Panc1 (cell line): Measurements from ENCODE around the gene DSCAML1. TPM values are rescaled to one million over a fixed set of nuclear protein-coding genes. Genes with fewer than 3 reads are reported as not detected.

ENCODE experiments used
- ATAC-seq: fragments of 200-7000 bp; cut with Tn5 transposase; 2 replicates; pipeline ENCODE4 v1.9.1; 2020; ENCODE audit warnings: mild to moderate bottlenecking, moderate library complexity
- BruUV-seq: library from RNA; stranded (reverse); fragments of 400-500 nt; replicated peaks from 2 replicates; lab custom pipeline; 2021; lab: Mats Ljungman, UMichigan
- CTCF ChIA-PET: fragments of 300-600 bp; sonication (Branson Sonifier 250); formaldehyde crosslinking; loops from one replicate; lab custom pipeline; 2022; ENCODE audit warnings: antibody characterized with exemption; lab: Charles Lee
- POLR2A ChIA-PET: fragments of 300-600 bp; sonication (Branson Sonifier 250); formaldehyde crosslinking; loops from one replicate; lab custom pipeline; 2022; ENCODE audit warnings: antibody characterized with exemption; lab: Charles Lee
- DNase-seq: peaks from one replicate; pipeline ENCODE4 v3.0.0-alpha.2; 2010; ENCODE audit warnings: low read depth, low spot score
- H3K27ac ChIP-seq: 2 replicates; pipeline ENCODE4 v1.5.1; 2011; ENCODE audit warnings: mild to moderate bottlenecking, low read length, inconsistent platforms
- H3K27me3 ChIP-seq: fragments of 200-500 bp; sonication (Bioruptor generic); 2 replicates; pipeline ENCODE4 v1.6.0; 2014; ENCODE audit warnings: low read length, inconsistent platforms; ENCODE audit not compliant: control insufficient read depth, insufficient read depth
- H3K36me3 ChIP-seq: fragments of 200-500 bp; sonication (Bioruptor generic); 2 replicates; pipeline ENCODE4 v1.5.1; 2014; ENCODE audit warnings: inconsistent platforms, mild to moderate bottlenecking, low read length, moderate library complexity; ENCODE audit not compliant: control insufficient read depth, insufficient read depth
- H3K4me1 ChIP-seq: 2 replicates; pipeline ENCODE4 v1.5.1; 2011; ENCODE audit warnings: inconsistent platforms, mild to moderate bottlenecking, low read length, moderate library complexity; ENCODE audit not compliant: control insufficient read depth, insufficient read depth
- H3K4me3 ChIP-seq, 2 experiments: 2 replicates each; pipeline ENCODE4 v1.5.1; 2011 to 2012; ENCODE audit warnings: low read depth in 2 of 2, low read length in 2 of 2, mild to moderate bottlenecking in 2 of 2, inconsistent platforms in 1 of 2, moderate library complexity in 1 of 2
- H3K9me3 ChIP-seq: fragments of 200-500 bp; sonication (Bioruptor generic); 2 replicates; pipeline ENCODE4 v1.5.1; 2014; ENCODE audit warnings: low read depth, mild to moderate bottlenecking, inconsistent platforms, low read length, moderate library complexity; ENCODE audit not compliant: control insufficient read depth, insufficient read depth
- CTCF ChIP-seq: fragments of 450-650 bp; IDR thresholded peaks from 2 replicates; pipeline ENCODE4 v1.5.1; 2017; ENCODE audit warnings: mild to moderate bottlenecking
- POLR2AphosphoS5 ChIP-seq: IDR thresholded peaks from 2 replicates; pipeline ENCODE4 v1.6.1; 2012; ENCODE audit warnings: mild to moderate bottlenecking, low read depth, low read length, moderate library complexity
- REST ChIP-seq, 2 experiments: IDR thresholded peaks; 2 replicates each; pipeline ENCODE4 v1.6.1; 2011 to 2012; ENCODE audit warnings: low read depth in 2 of 2, control low read depth in 1 of 2, low read length in 1 of 2, mild to moderate bottlenecking in 1 of 2, moderate library complexity in 1 of 2; ENCODE audit not compliant: insufficient read depth in 1 of 2
- SIN3A ChIP-seq: IDR thresholded peaks from 2 replicates; pipeline ENCODE4 v1.6.1; 2012; ENCODE audit warnings: low read depth, mild to moderate bottlenecking, low read length, moderate library complexity, borderline replicate concordance; ENCODE audit not compliant: insufficient read depth
- TCF7L2 ChIP-seq: IDR thresholded peaks from 2 replicates; pipeline ENCODE4 v1.6.1; 2011; ENCODE audit warnings: mild to moderate bottlenecking, low read depth, low read length, inconsistent platforms
- in situ Hi-C: cut with HindIII; loops from 2 replicates; pipeline ENCODE4 v1.10.0; 2016; ENCODE audit warnings: low sequenced_read_pairs, low pct_unique_long_range_greater_than_20kb
- intact Hi-C: fragments of 100-400 bp; cut with micrococcal nuclease; formaldehyde crosslinking; loops from one replicate; pipeline ENCODE4 v1.10.0; 2022; ENCODE audit not compliant: unreplicated experiment
- total RNA-seq: library from RNA; stranded (reverse); gene quantifications from one replicate; pipeline ENCODE4 v1.2.1, GENCODE V29; 2021; ENCODE audit not compliant: unreplicated experiment

The DSCAML1 gene
- total RNA-seq, 1 experiment from 2014 or later = 1.6 TPM

GRCh38 chr11:117696540-117696939, 100.5 kb downstream of the DSCAML1 start:
- H3K9me3 ChIP-seq = no peaks in the 10 kb centered on the region
- ATAC-seq (no peak), DNase-seq (no peak)
- H3K4me3 ChIP-seq = no peak overlapping the region
- BruUV-seq = no TSS peak
- no peaks in the 10 kb centered on the region for H3K36me3 ChIP-seq
- CTCF ChIA-PET = interaction anchor here (0.6 kb wide), 1 partner anchor 311 kb away, joined by 5 read pairs; no protein-coding TSS in a partner anchor
- intact Hi-C loops (no loop called here), in situ Hi-C loops (no loop called here)
- H3K27ac ChIP-seq = no peak overlapping the region
- no peaks in the 10 kb centered on the region for H3K4me1 ChIP-seq
- POLR2A ChIA-PET = no interaction called here
- TF ChIP-seq CTCF (no peak), TCF7L2 (no peak), SIN3A (no peak), REST (IDR thresholded peaks at IDR 0.05; ENCODE audit: insufficient read depth in 1 of 2, low read depth in 2 of 2, low read length in 1 of 2) (no peak), POLR2AphosphoS5 (no peak)
- H3K27me3 ChIP-seq = peaks cover 13% of the 10 kb centered on the region

- Histone ChIP-seq H3K4me3 (no peak overlapping the region), H3K36me3 (no peaks in the 10 kb centered on the region), H3K27ac (no peak overlapping the region), H3K4me1 (no peaks in the 10 kb centered on the region), H3K9me3 (no peaks in the 10 kb centered on the region), H3K27me3 (peaks cover 15% of the 10 kb centered on the region)
- DNase-seq (no peak), ATAC-seq (no peak)
- CTCF ChIA-PET = no interaction called here
- POLR2A ChIA-PET = no interaction called here
- no TSS peak for BruUV-seq
- in situ Hi-C loops = no loop called here
- TF ChIP-seq SIN3A = no peak
- no peak for TF ChIP-seq POLR2AphosphoS5
- TF ChIP-seq TCF7L2 = no peak
- TF ChIP-seq REST (IDR thresholded peaks at IDR 0.05; ENCODE audit: insufficient read depth in 1 of 2, low read depth in 2 of 2, low read length in 1 of 2) = no peak
- no peak for TF ChIP-seq CTCF
- intact Hi-C loops = no loop called here
Measured at GRCh38 chr11:117693344-117693743, 103.7 kb downstream of the DSCAML1 start.
